ENCODE data around the gene LHPP.
A peak's percentile ranks its signal among the peaks of the same experiment; 100 is the strongest.
"Not testable (repeated sequence)": the region's sequence is repeated elsewhere in the genome, so short reads cannot be mapped to it uniquely, and the experiment has no call there.

The LHPP gene

DNA sequence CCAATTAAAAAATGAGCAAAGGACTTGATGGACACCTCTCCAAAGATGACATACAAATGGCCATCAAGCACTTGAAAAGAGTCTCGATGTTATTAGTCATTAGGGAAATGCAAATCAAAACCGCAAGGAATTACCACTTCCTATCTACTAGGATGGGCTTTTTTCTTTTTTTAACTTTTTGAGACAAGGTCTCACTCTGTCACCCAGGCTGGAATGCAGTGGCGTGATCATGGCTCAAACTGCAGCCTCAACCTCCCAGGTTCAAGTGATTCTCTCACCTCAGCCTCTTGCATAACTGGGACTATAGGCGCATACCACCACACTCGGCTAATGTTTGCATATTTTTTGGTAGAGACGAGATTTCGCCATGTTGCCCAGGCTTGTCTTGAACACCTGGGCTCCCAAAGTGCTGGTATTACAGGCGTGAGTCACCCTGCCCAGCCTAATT lies 25.4 kb upstream of the LHPP start:
- Histone ChIP-seq H3K4me3 (replicated peaks; ENCODE audit: low read depth, low read length) (no peak overlapping the region), H3K27me3 (replicated peaks; ENCODE audit: control insufficient read depth, insufficient read depth, low read length) (no peaks in the 10 kb centered on the region), H3K36me3 (ENCODE audit: control insufficient read depth, insufficient read depth, low read length) (no peaks in the 10 kb centered on the region)
- peak; percentile 35 for DNase-seq (ENCODE audit: extremely low read depth, insufficient read length)
- TF ChIP-seq, protein P1, sequence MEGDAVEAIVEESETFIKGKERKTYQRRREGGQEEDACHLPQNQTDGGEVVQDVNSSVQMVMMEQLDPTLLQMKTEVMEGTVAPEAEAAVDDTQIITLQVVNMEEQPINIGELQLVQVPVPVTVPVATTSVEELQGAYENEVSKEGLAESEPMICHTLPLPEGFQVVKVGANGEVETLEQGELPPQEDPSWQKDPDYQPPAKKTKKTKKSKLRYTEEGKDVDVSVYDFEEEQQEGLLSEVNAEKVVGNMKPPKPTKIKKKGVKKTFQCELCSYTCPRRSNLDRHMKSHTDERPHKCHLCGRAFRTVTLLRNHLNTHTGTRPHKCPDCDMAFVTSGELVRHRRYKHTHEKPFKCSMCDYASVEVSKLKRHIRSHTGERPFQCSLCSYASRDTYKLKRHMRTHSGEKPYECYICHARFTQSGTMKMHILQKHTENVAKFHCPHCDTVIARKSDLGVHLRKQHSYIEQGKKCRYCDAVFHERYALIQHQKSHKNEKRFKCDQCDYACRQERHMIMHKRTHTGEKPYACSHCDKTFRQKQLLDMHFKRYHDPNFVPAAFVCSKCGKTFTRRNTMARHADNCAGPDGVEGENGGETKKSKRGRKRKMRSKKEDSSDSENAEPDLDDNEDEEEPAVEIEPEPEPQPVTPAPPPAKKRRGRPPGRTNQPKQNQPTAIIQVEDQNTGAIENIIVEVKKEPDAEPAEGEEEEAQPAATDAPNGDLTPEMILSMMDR (IDR thresholded peaks at IDR 0.05; ENCODE audit: insufficient read depth, low read length, poor library complexity, severe bottlenecking): no peak

DNA sequence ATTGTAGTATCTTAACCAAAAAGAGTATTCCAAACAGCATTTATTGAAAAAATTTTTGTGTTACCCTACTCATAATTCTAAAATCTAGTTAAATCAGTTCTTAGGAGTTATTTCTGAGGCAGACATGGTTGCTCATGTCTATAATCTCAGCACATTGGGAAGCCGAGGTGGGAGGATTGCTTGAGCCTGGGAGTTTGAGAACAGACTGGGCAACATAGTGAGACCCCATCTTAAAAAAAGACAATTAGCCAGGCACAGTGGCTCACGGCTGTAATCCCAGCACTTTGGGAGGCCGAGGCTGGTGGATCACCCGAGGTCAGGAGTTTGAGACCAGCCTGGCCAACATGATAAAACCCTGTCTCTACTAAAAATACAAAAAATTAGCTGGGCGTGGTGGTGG lies 19.9 kb upstream of the LHPP start:
- H3K36me3 ChIP-seq (ENCODE audit: control insufficient read depth, insufficient read depth, low read length); H3K4me3 ChIP-seq (replicated peaks; ENCODE audit: low read depth, low read length); DNase-seq (ENCODE audit: extremely low read depth, insufficient read length); H3K27me3 ChIP-seq (replicated peaks; ENCODE audit: control insufficient read depth, insufficient read depth, low read length): not testable (repeated sequence)

DNA sequence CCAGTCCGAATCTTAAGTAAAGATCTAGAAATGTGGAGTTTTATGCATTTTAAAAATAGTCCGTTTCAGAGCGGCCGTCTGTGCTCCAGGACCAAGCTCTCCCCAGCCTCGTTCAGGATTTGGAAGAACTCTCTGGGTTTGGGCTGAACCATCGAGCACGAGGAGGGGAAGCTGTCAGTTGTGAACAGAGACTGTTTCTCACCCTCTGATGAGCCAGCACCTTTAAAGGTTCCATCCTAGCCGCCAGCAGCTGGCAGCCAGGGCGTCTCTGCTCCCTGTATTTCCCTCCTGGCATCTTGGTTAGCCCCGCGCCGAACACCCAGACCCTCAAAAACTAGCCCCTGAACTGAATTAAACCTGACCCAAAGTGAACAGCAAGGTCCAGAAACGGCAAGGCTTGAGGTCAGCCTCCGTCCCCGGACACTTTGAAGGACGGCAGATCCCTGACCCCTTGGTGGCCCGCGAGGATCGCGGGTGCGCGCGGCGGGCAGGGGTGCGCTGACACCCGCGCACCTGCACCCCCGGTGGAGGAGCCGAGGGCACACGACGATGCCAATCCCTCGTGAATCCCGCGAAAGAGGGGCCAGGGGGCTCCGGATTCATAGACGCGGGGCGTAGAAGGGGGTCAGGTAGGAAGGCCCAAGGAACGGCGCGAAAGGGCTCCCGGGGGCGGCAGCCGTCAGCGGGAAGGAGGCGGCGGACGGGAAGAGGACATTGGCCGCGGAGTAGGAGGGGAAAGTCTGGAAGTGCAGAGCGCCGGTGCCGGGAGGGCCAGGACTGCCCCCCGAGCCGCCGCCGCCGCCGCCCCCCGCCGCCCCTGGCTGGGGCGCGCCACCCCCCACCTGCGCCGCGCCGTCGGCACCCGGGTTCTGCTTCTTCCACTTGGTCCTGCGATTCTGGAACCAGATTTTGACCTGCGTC lies 14.5 kb upstream of the LHPP start:
- DNase-seq (ENCODE audit: extremely low read depth, insufficient read length): no peak
- peaks cover 6% of the 10 kb centered on the region; the same call in 1 of the 2 replicates for H3K27me3 ChIP-seq (replicated peaks; ENCODE audit: control insufficient read depth, insufficient read depth, low read length)

DNA sequence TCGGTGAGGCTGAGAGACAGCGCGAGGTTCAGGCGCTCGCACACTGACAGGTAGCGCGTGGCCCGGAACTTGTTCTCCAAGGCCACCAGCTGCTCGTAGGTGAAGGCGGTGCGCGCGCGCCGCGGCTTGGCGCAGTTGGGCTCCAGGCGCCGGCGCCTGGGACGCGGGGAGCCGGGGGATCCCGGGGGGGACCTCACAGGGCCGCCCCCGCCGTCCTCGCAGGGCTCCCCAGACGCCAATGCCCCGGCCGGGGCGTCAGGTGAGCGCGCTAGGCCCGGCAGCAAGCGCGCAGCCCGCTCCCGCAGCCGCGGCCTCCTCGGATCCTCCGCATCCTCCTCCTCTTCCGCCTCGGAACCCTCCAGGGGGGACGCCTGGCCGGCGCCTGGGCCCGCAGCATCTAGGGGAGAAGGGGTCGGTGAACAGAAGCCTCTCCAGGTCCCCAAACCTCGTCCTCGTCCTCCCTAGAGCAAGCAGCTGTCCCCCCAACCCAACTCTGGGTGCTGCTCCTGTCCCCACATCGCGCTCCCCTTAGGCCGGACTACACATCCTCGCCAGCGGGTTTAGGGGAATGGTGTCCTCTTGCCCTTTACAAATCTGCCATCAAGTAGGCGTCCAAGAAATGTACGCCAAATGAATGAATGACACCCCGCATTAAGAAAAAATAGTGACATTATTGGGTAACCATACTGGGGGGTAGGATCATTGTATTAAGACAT lies 13.7 kb upstream of the LHPP start:
- DNase-seq (ENCODE audit: extremely low read depth, insufficient read length): no peak
- Histone ChIP-seq H3K4me3 (replicated peaks; ENCODE audit: low read depth, low read length) (no peak overlapping the region), H3K27me3 (replicated peaks; ENCODE audit: control insufficient read depth, insufficient read depth, low read length) (peaks cover 6% of the 10 kb centered on the region; the same call in 1 of the 2 replicates), H3K36me3 (ENCODE audit: control insufficient read depth, insufficient read depth, low read length) (no peaks in the 10 kb centered on the region)
- TF ChIP-seq, protein P1 (IDR thresholded peaks at IDR 0.05; ENCODE audit: insufficient read depth, low read length, poor library complexity, severe bottlenecking): no peak

More for the DNA sequence above, 14.5 kb upstream of the LHPP start:
- no peak overlapping the region for H3K4me3 ChIP-seq (replicated peaks; ENCODE audit: low read depth, low read length)
- H3K36me3 ChIP-seq (ENCODE audit: control insufficient read depth, insufficient read depth, low read length): no peaks in the 10 kb centered on the region
- TF ChIP-seq, protein P1 (IDR thresholded peaks at IDR 0.05; ENCODE audit: insufficient read depth, low read length, poor library complexity, severe bottlenecking): no peak

DNA sequence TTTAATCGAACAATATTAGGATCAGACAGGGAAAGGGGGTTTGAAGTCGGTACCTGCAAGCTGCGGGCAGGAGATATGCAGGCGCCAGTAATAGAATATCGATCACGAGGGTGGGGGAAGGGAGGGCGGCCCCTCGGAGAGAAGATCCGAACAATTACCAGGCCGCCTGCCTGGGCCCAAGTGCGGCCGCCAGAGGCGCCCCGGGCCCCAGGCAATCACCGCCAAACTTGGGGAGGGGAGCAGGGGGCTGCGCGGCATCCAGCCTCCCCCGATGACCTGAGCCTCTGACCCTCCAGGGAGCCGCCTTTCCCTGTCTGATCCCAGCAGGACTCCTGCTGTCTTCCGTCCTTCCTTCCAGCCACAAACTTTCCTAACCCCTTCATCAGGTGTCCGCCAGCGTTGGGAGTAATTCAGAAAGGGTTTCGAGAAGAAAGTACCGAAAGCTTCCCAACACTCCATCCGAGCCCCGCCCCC lies 12.9 kb upstream of the LHPP start:
- no peak for DNase-seq (ENCODE audit: extremely low read depth, insufficient read length)
- Histone ChIP-seq H3K36me3 (ENCODE audit: control insufficient read depth, insufficient read depth, low read length) (no peaks in the 10 kb centered on the region), H3K4me3 (replicated peaks; ENCODE audit: low read depth, low read length) (no peak overlapping the region), H3K27me3 (replicated peaks; ENCODE audit: control insufficient read depth, insufficient read depth, low read length) (peaks cover 6% of the 10 kb centered on the region; the same call in 1 of the 2 replicates)
- TF ChIP-seq, protein P1 (IDR thresholded peaks at IDR 0.05; ENCODE audit: insufficient read depth, low read length, poor library complexity, severe bottlenecking): peak; percentile 6
